D721Med (cell line): ENCODE results near the gene CADM4.

ENCODE experiments used
- DNase-seq: peaks from one replicate; pipeline ENCODE4 v3.0.0; 2011; ENCODE audit warnings: low spot score; ENCODE audit not compliant: insufficient read length
- FAIRE-seq: peaks from 2 replicates; lab custom pipeline; 2011; peaks lifted over from hg19 to GRCh38; lab: Jason Lieb, UNC
- CTCF ChIP-seq: IDR thresholded peaks from 2 replicates; pipeline ENCODE4 v1.5.1; 2012; ENCODE audit warnings: mild to moderate bottlenecking, control low read depth; ENCODE audit not compliant: insufficient read depth; ENCODE audit errors: missing control alignments

Gene CADM4

GRCh38 chr19:43616954-43617353 lies 22.7 kb downstream of the CADM4 start:
- DNase-seq = no peak
- TF ChIP-seq CTCF = no peak
- FAIRE-seq = no peak

GRCh38 chr19:43616306-43616705 lies 23.3 kb downstream of the CADM4 start:
- FAIRE-seq = no peak
- TF ChIP-seq CTCF = no peak
- DNase-seq = no peak

- FAIRE-seq (no peak), DNase-seq (no peak)
- TF ChIP-seq CTCF = no peak
Measured at GRCh38 chr19:43612374-43612773, 27.3 kb downstream of the CADM4 start.

GRCh38 chr19:43611788-43612187 lies 27.9 kb downstream of the CADM4 start, which contains the start of gene SRRM5:
Gene SRRM5 (plus strand): TSS chr19:43612088. CDS start chr19:43612122, 34 bp downstream.
- no peak for DNase-seq
- no peak for TF ChIP-seq CTCF
- no peak for FAIRE-seq

GRCh38 chr19:43610493-43610892 lies 29.2 kb downstream of the CADM4 start:
- TF ChIP-seq CTCF = no peak
- FAIRE-seq (no peak), DNase-seq (no peak)

GRCh38 chr19:43609872-43610271 lies 29.8 kb downstream of the CADM4 start:
- FAIRE-seq = no peak
- TF ChIP-seq CTCF = no peak
- no peak for DNase-seq

- FAIRE-seq = no peak
- no peak for TF ChIP-seq CTCF
Measured at GRCh38 chr19:43607238-43608205, 32.1 kb downstream of the CADM4 start.

More at GRCh38 chr19:43607238-43608205, 32.1 kb downstream of the CADM4 start:
- no peak for DNase-seq
